Activated CD8-positive, alpha-beta memory T cell treated with anti-CD3 and anti-CD28 coated beads, Interleukin-2, amount 50 U/mL, for 1 hour (primary cell): ENCODE results near the gene TMEM170A.
"Not testable (repeated sequence)": the region's sequence is repeated elsewhere in the genome, so short reads cannot be mapped to it uniquely, and the experiment has no call there.

Experiments used
- DNase-seq: peaks from one replicate; pipeline ENCODE4 v3.0.0-alpha.2; 2020; ENCODE audit errors: extremely low read depth

Gene TMEM170A

GRCh38 chr16:75455677-75456076 is 8.8 kb downstream of the TMEM170A start:
- no peak for DNase-seq

GRCh38 chr16:75452464-75453190 is 11.9 kb downstream of the TMEM170A start:
- DNase-seq: no peak

- no peak for DNase-seq
Measured at GRCh38 chr16:75446416-75446815, 18.1 kb downstream of the TMEM170A start.

- no peak for DNase-seq
Measured at GRCh38 chr16:75445298-75445697, 19.2 kb downstream of the TMEM170A start.

GRCh38 chr16:75443298-75443697 is 21.2 kb downstream of the TMEM170A start:
- DNase-seq: no peak

GRCh38 chr16:75433732-75434413 is 30.6 kb downstream of the TMEM170A start:
- DNase-seq: peak; percentile 32

- DNase-seq: peak; percentile 94
Measured at GRCh38 chr16:75432828-75433731, 31.4 kb downstream of the TMEM170A start, which contains the start of gene CFDP1. CFDP1 (minus strand) TSS chr16:75433503; CDS start chr16:75433352, 151 bp downstream.

- no peak for DNase-seq
Measured at GRCh38 chr16:75429621-75430403, 34.7 kb downstream of the TMEM170A start.

GRCh38 chr16:75426524-75426923 is 38.0 kb downstream of the TMEM170A start:
- not testable (repeated sequence) for DNase-seq

GRCh38 chr16:75424105-75424762 is 40.3 kb downstream of the TMEM170A start:
- DNase-seq: not testable (repeated sequence)

- DNase-seq: no peak
Measured at GRCh38 chr16:75423723-75424104, 40.8 kb downstream of the TMEM170A start.

- no peak for DNase-seq
Measured at GRCh38 chr16:75421820-75422126, 42.7 kb downstream of the TMEM170A start.

- no peak for DNase-seq
Measured at GRCh38 chr16:75420987-75421819, 43.3 kb downstream of the TMEM170A start.

GRCh38 chr16:75416904-75417565 is 47.5 kb downstream of the TMEM170A start:
- DNase-seq: no peak

GRCh38 chr16:75415169-75415905 is 49.2 kb downstream of the TMEM170A start:
- DNase-seq: no peak

GRCh38 chr16:75413951-75414350 is 50.5 kb downstream of the TMEM170A start:
- no peak for DNase-seq

GRCh38 chr16:75406943-75407342 is 57.5 kb downstream of the TMEM170A start:
- DNase-seq: no peak

- DNase-seq: no peak
Measured at GRCh38 chr16:75402821-75403475, 61.5 kb downstream of the TMEM170A start.
